GM03348 (cell line): ENCODE data around the gene GLOD5.

Experiments
- DNase-seq: peaks from one replicate; pipeline ENCODE4 v3.0.0; 2012; ENCODE audit warnings: low spot score

The GLOD5 gene

DNA sequence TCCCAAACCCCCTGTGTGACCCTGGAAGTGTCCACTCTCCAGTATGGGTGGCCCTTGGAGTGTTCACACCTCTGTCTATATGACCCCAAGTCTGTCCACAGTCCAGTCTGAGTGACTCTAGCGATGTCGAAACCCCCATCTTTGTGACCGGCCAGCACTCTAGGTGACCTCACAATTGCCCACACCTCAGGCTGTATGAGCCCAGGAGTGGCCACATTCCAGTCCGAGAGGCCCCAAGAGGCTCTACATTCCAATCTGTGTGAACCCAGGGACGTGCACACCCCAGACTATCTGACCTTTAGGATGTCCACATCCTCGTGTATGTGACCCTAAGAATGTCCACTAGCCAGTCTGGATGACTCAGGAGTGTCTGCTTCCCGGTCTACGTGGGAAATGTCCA lies 7.3 kb upstream of the GLOD5 start:
- DNase-seq: no peak

DNA sequence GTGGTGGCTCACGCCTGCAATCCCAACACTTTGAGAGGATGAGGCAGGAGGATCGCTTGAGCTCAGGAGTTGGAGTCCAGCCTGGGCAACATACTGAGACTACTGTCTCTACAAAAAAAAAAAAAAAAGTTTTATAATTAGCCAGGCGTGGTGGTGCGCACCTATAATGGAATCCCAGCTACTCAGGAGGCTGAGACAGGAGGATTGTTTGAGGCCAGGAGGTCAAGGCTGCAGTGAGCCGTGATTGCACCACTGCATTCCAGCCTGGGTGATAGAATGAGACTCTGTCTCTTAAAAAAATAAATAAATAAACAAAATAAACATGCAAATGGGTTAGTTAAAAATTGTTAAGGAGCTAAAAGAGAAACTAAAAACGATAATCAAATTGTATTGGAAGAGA lies 7.7 kb downstream of the GLOD5 start:
- no peak for DNase-seq

DNA sequence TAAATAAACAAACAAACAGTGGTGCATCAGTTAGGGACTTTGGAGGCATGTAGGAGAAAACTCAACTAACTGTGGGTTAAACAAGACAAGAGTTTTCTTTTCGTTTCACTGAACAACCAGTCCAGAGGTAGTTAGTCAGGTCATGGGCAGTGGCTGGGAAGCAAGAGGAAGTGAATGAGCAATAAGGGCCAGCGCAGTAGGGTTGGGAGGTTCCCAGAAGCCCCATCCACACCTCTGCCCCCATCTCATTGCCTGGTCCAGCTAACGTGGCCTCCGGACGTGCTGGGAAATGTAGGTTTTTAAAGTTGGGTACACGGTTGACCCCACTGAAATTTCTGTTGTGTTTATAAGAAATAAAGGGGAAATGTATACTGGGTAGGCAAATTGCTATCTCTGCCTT lies 8.7 kb downstream of the GLOD5 start:
- DNase-seq: no peak

DNA sequence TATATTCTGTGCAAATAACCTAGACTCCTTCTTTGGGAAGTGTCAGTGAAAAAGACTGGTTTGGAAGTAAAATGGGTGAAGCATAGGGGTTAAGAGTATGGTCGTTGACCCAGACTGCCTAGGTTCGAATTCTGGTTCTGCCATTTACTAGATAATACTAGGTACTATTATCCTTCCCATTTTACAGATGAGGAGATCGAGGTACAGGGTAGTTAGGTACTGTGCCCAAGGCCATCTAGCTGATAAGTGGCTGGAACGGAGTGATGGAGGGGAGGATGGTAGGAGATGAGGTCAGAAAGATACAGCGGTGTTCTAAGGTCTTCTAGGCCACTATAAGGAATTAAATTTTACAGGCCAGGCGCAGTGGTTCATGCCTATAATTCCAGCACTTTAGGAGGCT lies 11.1 kb downstream of the GLOD5 start:
- no peak for DNase-seq

DNA sequence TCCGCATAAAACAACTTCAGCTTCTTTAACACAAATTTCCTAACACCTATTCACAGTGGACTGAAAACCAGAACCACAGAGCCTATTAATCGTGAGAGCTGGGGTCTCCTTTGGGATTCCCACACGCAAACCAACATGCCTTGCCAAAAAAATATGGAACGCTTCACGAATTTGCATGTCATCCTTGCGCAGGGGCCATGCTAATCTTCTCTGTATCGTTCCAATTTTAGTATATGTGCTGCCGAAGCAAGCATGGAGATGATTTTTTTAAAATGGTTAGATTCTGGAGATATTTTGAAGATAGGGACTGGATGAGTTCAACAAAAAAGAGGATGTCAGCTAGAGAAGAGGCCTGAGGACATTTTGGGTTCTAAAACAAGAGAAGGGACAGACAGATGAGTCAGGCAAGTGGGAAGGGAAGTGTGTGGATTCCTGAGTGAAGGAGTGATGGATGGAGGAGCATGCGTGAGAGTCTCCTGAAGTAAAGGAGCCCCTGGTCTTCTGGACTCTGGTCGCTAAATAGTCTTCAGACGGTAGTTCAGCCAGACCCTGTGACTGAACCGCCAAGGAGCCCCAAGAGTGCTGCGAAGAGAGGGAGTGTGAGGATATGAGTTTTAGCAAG lies 15.4 kb downstream of the GLOD5 start:
- no peak for DNase-seq

DNA sequence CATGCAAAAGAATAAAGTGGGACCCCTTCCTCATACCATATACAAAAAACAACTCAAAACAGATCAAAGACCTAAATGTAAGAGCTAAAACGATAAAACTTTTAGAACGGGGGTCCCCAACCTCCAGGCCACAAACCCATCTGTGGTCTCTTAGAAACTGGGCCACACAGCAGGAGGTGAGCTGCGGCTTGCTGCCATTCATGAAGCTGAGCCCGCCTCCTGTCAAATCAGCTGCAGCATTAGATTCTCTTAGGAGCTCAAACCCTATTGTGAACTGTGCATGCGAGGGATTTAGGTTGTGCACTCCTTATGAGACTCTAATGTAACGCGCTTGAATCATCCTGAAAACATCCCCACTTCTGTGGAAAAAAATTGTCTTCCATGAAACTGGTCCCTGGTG lies 17.9 kb downstream of the GLOD5 start:
- no peak for DNase-seq

DNA sequence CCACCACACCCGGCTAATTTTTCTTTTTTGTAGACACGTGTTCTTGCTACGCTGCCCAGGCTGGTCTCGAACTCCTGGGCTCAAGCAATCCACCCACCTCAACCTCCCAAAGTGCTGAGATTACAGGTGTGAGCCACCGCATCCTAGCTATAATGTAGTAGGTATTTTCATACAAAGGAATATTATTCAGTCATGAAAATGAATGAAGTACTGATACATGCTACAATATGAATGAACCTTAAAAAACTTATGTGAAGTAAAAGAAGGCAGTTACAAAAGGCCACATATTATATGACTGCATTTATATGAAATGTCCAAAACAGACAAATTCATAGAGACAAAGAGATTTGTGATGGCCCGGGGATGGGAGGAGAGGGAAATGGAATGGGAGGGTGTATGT lies 20.2 kb downstream of the GLOD5 start:
- DNase-seq: no peak

DNA sequence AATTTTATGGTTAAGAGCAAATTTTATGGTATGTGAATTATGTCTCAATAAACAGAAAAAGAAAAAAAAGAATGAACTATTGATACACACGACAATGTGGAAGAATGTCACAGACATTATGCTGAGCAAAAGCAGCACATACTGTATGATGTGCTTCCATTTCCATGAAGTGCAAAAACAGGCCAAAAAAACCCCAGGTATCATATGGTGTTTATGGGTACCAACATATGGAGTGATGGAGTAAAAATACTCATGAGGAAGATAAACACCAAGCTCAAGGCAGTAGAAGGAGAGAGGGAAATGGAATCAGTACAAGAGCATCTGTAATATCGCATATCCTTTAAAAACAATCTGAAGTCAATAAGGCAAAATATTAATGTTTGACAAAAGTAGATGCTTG lies 20.7 kb downstream of the GLOD5 start:
- no peak for DNase-seq

DNA sequence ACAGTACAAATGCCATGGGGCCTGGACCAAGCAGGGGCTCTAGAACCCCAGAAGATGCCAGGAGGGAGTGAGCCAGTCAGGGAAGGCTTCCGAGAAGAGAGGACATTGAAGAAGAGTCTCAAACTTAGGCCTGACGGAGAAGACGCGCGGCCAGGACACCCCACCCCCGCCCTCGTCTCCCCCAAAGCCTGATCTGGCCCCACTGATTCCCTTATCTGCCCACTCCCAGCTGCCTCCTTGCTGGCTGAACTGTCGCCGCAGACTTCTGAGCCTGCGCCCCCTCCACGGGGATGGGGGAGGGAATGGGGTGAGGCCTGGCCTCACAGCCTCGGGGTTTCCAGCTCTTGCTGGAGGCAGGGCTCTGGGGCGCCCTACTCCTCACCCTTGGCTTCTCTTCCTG lies 21.2 kb downstream of the GLOD5 start:
- no peak for DNase-seq

DNA sequence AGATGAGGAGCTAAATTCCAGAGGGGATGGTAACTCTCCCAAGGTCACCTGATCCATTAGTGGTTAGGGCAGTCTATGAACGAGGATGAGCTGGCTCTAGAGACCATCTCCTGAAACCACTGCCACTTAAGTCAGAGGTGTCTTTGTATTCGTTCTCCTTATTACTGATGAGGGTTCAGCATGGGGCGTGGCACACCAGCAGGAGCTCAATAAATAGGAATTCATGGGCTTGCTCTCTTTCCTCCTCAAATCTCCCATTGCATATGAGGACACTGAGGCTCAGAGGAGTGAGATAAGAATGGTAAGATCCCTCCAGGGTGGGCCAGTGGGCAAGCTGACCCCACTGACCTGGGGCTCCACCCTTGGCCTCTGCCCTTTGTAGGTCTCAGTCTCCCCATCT lies 23.2 kb downstream of the GLOD5 start:
- DNase-seq: no peak

DNA sequence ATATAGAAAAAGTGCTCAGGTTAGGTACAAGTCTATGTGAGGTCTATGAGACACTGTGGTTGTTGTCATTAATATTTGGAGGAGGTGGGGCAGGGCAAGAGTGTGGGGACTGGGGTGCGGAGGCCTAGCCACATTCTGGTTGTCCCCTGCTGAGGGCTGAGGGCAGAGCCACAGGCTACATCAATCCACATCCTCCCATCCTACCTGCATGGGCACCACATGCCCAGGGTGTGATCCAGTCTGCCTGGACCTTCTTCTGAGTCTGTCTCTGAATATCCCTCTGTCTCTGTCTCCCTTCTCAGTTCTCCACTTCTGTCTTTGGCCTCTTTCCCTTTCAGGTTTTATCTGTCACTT lies 23.6 kb downstream of the GLOD5 start:
- DNase-seq: no peak

DNA sequence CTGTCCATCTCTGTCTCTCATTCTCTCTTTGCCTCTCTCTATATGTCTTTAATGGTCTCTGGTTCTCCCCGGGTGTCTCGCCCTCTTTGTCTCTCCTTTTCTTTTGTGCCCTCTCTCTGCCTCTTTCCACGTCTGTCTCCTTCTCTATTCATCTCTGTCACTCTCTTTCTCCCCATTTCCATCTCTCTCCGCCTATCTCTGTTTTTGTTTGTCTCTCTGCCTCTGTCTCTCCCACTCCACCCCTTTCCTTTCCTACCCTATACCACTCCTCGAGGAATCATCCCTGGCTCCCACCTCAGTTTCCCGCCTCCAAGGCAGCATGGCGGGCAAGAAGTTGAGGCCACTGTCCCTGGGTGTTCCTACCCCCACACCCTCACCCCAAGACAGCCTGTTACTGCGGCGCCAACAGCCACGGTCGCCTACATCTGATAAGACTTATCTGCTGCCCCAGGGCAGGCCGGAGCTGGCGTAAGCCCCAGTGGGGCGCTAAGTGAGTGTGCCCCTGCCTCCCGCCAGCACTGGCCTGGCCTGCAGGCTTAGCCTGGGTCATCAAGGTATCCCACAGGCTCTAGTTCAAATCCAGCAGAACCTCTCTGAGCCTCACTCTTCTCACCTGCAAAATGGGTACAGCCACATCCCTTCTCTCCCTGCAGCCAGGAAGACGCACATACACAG lies 24.1 kb downstream of the GLOD5 start:
- no peak for DNase-seq

DNA sequence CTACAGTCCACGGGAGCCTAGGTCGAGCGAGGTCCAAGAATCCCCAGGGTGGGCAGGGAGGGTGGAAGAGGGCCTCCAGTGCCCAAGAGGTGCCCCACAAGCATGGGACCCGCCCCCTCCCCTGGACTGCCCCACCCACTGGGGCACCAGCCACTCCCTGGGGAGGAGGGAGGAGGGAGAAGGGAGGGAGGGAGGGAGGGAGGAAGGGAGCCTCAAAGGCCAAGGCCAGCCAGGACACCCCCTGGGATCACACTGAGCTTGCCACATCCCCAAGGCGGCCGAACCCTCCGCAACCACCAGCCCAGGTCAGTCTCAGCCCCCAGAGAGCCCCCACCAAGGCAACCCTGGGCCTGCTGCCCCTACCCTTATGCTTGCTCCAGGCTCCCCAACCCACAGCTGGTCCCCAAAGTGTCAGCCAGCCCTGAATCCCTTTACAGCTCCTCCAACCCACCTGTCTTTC lies 24.8 kb downstream of the GLOD5 start, which contains the start of gene GATA1:
Gene GATA1, plus strand, starts transcription at position 250 of the 460 bp plus-strand sequence. CDS start 4,520 bp downstream, outside the sequence.
- no peak for DNase-seq

DNA sequence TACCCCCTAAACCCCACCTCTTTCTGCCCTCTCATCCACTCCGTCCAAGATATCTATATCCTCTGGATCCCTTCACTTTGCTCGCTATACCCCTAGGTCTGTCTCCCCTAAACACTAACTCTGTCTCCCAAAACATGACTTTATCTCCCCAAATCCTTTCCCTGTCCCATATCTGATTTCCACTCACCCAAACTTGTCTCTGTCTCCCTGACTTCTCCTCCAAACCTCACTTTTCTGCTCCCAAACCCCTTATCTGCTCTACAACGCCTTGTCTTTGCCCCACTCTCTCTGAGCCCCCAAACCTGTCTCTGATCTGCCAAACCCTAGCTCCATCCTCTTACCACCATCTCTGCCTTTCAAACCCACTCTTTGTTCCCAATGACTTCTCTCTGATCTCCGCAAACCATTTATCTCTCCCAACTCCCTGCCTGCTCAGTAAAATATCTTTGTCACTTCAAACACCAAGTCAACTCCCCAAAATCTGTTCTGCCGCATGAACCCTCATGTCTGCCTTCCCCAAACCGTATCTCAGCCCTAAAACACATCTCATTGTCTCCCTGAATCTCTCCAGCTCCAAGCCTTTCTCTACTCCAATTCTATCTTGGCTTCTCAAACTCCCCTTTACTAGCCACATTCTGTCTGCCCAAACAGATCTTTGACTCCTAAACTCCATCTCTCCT lies 25.4 kb downstream of the GLOD5 start:
- DNase-seq: no peak

DNA sequence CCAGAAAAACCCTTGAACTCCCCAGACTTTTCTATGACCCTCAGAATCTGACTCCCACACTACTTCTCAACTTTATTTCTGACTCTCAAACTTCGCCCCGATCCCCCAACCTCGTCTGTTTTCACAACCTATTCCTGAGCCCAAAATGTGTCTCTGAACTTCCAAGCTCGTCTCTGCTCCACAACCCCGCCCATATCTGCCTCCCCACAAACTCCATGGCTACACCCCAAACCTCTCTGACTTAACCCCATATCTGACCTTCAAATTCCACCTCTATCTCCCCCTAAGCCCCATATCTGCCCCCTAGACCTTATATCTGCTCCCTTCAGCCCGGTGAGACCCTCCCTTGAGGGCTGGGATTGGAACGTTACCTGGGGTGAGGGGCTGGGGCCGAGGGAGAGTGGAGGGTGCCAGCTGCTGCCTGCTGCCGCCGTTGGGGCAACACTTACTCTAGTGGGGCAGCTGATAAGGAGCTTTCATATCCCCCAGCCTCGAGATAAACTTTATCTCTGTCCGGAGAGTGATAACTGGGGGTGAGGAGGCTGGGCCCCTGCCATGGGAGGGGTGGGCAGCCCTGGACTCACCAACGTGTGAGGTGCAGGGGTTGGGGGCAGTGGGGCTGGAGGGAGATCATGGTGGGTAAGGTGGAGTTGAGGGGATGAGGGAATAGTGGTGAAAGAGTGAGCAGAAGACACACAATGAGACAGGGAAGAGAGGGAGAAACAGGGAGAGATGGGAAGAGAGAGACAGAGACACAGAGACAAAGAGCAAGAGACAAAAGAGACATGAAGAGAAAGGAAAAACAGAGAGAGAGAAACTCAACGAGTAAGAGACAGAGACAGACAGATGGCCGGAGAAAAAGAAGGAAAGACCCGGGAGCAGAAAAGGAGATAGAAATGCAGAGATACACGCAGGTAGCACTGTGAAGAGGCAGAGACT lies 26.2 kb downstream of the GLOD5 start:
- DNase-seq: no peak

DNA sequence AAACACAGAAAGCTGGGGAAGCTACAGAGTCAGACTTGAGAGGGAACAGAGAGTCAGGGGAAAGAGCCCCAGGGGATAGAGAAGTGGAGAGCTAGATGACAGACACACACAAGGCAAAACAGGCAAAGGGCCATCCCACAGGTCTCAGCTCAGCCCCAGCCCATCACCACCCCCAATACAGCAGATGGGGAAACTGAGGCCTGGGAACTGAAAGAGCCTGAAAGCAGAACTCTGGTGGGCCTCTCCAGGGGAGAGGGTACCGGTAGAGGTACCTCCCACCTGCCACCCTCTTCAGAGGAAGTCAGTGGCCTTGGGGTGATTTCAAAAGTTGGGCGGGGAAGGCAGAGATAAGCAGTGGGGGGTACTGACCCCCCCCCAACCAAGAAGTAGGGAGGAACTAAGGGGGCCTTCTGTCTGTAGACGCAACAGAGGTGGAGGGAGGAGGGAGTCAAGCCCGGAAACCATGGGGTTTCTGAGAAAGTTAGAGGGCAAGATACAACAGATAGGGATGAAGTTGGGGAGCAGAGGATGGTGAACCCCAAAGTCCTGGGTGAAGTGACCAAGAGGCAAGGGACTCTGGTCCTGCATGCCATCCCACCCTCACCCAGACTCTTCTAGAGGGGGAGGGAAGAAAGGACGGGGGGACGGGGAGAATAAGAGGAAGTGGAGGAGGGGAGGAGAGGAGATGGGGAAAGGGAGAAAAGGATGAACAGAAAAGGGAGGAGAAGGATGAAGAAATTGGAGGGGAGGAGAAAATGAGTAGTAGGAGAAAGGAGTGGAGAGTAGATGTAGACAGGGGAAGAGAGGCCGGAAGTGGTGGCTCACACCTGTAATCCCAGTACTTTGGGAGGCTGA lies 28.0 kb downstream of the GLOD5 start:
- no peak for DNase-seq

DNA sequence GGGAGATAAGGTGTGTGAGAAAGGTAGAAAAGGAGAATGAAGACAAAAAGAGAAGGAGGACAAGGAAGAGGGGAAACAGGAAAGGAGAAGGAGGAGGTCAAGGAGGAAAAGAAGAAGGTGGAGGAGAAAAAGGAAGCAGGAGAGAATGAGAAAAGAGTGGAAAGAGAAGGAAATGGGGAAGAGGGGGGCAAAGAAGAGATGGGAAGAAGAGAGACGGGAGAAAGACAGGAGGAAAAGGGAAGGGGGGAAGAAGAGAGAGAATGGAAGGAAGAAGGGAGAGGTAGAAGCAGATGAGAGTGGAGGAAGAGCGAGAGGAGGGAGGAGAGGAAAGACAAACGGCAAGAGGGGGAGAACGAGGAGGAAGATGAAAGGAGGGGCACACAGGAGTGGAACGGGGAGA lies 28.9 kb downstream of the GLOD5 start:
- no peak for DNase-seq

DNA sequence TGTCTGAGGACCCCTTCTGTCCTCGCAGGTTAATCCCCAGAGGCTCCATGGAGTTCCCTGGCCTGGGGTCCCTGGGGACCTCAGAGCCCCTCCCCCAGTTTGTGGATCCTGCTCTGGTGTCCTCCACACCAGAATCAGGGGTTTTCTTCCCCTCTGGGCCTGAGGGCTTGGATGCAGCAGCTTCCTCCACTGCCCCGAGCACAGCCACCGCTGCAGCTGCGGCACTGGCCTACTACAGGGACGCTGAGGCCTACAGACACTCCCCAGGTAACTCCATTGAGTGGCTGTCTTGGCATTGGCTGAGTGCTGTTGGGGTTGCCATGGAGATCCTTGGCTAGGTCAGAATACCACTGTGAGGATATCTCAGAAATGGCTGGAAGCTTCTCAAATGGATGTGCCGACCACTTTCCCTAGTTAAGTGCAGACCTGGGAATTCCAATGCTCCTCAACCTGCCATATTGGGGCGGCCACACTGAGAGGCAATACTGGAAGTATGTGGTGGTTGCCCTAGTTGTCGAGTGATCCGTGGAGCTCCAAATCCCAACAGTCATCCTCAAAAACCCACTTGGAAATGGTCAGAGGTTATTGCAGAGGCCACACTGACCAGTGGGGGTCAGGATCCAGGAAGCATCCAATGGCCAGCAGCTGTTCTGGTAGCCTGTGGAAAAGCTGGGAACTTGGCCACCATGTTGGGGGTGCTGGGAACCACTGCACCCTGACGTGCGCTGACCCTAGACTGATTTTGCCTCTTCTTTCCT lies 29.7 kb downstream of the GLOD5 start:
- DNase-seq: no peak

DNA sequence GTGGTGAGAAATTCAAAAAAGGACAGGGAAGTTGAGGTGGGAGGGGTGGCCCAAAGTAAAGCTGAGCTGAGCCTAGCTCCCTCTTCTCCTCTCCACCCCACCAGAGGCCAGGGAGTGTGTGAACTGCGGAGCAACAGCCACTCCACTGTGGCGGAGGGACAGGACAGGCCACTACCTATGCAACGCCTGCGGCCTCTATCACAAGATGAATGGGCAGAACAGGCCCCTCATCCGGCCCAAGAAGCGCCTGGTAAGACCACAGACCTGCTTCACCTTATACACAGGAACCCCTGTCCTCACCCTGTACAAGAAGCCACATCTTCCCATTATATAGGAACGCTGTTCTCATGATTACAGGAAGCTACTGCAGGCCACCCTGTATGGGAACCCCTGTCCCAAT lies 30.7 kb downstream of the GLOD5 start:
- DNase-seq: no peak

DNA sequence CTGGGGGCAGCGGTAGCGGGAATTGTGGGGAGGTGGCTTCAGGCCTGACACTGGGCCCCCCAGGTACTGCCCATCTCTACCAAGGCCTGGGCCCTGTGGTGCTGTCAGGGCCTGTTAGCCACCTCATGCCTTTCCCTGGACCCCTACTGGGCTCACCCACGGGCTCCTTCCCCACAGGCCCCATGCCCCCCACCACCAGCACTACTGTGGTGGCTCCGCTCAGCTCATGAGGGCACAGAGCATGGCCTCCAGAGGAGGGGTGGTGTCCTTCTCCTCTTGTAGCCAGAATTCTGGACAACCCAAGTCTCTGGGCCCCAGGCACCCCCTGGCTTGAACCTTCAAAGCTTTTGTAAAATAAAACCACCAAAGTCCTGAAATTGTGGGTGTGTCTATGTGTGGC lies 32.4 kb downstream of the GLOD5 start:
- DNase-seq: no peak
